Adipocyte (in vitro differentiated cells): ENCODE data around the gene DEDD2.

Experiments
- DNase-seq: peaks from one replicate; pipeline ENCODE4 v3.0.0-alpha.2; 2015; ENCODE audit warnings: low read depth
- H3K27me3 ChIP-seq: replicated peaks from 2 replicates; pipeline ENCODE4 v1.7.0; 2013; ENCODE audit warnings: mild to moderate bottlenecking, low read length, moderate library complexity; ENCODE audit not compliant: control insufficient read depth, insufficient read depth
- H3K36me3 ChIP-seq: 2 replicates; pipeline ENCODE4 v1.7.0; 2013; ENCODE audit warnings: low read length, mild to moderate bottlenecking, moderate library complexity; ENCODE audit not compliant: control insufficient read depth, insufficient read depth, severe bottlenecking
- H3K4me1 ChIP-seq: 2 replicates; pipeline ENCODE4 v1.7.0; 2013; ENCODE audit warnings: mild to moderate bottlenecking, low read length, moderate library complexity; ENCODE audit not compliant: control insufficient read depth, insufficient read depth
- H3K4me3 ChIP-seq: 2 replicates; pipeline ENCODE4 v1.7.0; 2013; ENCODE audit warnings: mild to moderate bottlenecking, low read length, moderate library complexity
- H3K9ac ChIP-seq: 2 replicates; pipeline ENCODE4 v1.7.0; 2013; ENCODE audit warnings: mild to moderate bottlenecking, low read length, moderate library complexity
- H3K9me3 ChIP-seq: 2 replicates; pipeline ENCODE4 v1.7.0; 2013; ENCODE audit warnings: mild to moderate bottlenecking, low read length, moderate library complexity; ENCODE audit not compliant: control insufficient read depth

DEDD2 gene

DNA sequence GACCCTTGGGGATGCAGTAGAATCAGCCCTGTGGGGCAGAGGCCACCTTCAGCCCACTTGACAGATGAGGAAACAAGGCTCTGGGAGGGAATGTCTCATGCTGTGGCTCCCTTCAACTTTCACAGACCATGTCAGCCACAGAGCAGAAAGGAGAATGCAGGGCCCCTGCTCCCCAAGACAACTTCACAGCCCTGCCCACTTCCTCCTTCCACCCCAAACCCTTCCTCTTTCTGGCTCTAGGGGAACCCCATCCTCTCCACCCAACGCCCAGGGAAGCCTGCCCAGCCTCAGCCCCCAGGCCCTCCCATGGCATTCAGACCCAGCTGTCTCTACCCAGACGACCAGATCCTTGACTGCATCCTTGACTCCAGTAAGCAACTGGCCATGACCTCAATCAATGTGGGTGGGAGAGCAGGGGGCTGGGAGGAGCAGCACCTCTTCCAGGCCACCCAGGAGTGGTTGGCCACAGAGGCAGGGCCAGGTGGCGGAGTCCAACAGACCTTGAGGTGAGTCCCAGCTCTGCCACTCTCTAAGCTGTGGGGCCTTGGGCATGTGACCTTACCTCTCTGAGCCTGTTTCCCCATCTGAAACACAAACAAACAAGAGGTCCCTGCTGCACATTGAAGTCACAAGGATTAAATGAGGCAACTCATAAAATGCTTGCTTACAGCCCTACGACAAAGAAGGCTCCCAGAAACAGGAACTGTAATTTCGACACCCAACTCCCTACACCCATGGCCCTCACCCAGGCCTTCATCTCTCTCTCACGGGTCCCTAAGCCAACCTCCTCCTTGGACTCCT is 15.8 kb downstream of the DEDD2 start:
- peaks cover 41% of the 10 kb centered on the region for H3K36me3 ChIP-seq
- H3K4me3 ChIP-seq = no peak overlapping the region
- H3K9me3 ChIP-seq = no peaks in the 10 kb centered on the region
- H3K4me1 ChIP-seq = peaks cover 12% of the 10 kb centered on the region
- DNase-seq = no peak
- no peaks in the 10 kb centered on the region for H3K27me3 ChIP-seq
- H3K9ac ChIP-seq = no peak overlapping the region

DNA sequence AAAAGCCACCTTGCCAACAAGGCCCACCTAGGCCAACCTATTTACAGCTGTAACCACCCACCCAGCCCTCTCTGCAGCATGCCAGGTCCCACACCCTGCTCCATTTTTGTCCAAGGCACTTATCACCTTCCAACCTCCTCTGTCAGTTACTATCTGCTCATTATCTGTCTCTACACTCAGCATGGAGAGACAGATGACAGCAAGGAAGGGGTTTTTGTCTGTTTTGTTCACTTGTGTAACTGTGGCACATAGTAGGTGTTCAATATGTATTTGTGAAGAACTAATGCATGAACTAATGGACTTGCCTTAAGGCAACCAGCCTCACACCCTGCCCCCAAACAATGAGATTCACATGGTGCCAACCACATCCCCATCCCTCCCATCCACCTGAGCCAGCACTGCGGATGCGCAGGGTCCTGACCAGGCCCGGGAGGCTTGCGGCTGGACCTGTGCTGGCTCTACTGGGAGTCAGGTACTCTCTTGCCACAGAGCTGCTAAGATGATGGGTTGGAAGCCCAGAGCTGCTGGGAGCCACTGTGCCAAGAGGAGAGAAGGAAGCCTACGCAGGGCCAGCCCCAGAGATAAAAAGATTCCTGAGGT is 17.3 kb downstream of the DEDD2 start:
- DNase-seq = no peak
- Histone ChIP-seq H3K36me3 (peaks cover 41% of the 10 kb centered on the region), H3K9ac (no peak overlapping the region), H3K4me1 (peaks cover 12% of the 10 kb centered on the region), H3K9me3 (no peaks in the 10 kb centered on the region), H3K4me3 (no peak overlapping the region), H3K27me3 (no peaks in the 10 kb centered on the region)

DNA sequence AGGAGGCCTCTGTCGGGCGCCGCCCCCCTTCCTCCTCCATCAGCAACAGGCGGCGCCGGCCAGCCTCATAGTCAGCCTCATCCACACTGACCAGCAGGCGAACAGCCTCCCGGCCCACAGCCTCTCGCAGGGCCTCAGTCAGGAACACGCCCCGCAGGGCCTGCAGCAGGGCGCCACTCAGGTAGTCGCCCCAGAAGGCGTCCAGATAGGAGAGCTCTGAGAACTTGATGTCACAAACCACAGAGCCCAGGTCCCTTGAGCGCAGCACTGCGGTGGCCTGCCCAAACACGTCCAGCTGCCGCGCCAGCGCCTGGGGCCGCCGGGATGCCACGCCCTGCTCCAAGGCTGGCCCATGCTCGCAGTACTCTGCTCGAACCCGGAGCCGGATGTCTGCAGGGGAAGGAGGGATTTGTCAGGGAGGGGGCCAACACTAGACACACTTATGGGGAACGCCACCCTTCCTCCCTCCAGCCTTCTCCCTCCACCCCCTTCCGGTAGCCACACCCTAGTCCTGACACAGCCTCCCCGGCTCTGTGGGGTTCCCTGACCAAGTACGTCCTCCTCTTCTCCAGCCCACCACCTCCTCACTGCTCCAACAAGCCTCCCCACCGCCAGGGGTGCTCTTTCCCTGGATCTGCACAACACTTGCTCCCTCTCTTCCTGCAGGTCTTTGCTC is 17.9 kb downstream of the DEDD2 start:
- DNase-seq = no peak
- H3K36me3 ChIP-seq = peaks cover 38% of the 10 kb centered on the region
- H3K4me3 ChIP-seq = no peak overlapping the region
- no peaks in the 10 kb centered on the region for H3K9me3 ChIP-seq
- no peaks in the 10 kb centered on the region for H3K27me3 ChIP-seq
- H3K4me1 ChIP-seq = peaks cover 12% of the 10 kb centered on the region
- H3K9ac ChIP-seq = no peak overlapping the region

DNA sequence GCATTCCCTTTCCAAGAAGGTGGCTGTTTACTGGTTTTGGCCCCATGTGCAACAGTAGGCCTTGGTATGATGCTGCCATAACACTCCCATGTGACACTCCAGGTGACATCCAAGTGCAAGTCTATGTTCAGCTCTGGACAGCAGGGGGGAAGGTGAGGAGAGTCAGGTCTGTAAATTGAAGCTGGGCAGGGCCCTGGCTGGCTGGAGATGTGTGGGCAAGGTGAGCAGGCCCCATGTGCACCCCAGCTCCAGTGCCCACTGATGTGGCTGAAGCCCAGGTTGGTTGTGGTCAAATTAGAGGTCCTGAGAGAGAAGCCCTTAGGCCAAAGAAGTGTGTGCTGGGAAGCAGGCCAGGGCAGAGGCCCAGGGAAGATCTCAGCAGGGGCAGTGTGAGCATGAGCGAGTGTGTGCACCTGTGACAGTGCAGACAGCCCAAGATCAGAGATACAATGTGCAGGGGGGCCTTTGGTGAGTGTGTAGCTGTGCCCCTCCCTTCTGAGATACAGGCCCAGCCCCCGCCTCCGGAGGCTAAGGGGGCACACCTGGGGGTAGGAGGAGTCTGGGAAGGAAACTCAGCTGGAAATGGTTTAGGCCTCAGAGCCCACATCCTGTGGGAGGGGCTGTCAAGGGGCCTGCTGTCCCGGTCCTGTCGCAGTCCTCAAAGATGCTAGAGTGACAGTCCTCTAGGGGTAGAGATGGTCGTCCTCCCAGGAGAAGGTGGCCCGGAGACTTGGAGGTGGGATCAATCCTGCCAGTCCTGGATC is 18.6 kb downstream of the DEDD2 start:
- H3K4me1 ChIP-seq = peaks cover 12% of the 10 kb centered on the region
- no peaks in the 10 kb centered on the region for H3K9me3 ChIP-seq
- H3K9ac ChIP-seq = no peak overlapping the region
- H3K4me3 ChIP-seq = no peak overlapping the region
- no peaks in the 10 kb centered on the region for H3K27me3 ChIP-seq
- peaks cover 32% of the 10 kb centered on the region for H3K36me3 ChIP-seq
- DNase-seq = no peak

DNA sequence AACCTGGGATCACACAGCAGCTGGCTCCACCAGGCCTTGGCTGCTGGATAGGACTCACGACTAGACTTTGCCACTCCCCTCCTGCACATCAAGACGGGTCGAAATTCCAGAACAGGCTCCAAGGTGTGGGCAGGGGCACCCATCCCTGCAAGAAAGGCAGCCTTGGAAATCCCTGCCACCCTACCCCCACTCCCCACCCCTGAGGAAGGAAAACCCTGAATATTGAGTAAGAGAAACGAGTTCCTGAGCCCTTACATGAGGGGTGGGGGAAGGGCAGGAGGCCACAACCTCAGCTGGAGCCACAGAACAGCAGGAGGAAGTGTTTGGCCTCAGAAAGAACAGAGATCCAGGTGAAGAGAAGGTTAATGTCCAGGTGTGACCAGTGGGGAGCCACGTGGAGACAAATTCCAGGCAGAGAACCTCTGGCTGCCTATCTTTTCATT is 20.1 kb downstream of the DEDD2 start:
- H3K4me3 ChIP-seq = no peak overlapping the region
- DNase-seq = no peak
- H3K9ac ChIP-seq = no peak overlapping the region
- H3K4me1 ChIP-seq = peaks cover 12% of the 10 kb centered on the region
- H3K36me3 ChIP-seq = peaks cover 21% of the 10 kb centered on the region
- peaks cover 6% of the 10 kb centered on the region for H3K9me3 ChIP-seq
- H3K27me3 ChIP-seq = no peaks in the 10 kb centered on the region

DNA sequence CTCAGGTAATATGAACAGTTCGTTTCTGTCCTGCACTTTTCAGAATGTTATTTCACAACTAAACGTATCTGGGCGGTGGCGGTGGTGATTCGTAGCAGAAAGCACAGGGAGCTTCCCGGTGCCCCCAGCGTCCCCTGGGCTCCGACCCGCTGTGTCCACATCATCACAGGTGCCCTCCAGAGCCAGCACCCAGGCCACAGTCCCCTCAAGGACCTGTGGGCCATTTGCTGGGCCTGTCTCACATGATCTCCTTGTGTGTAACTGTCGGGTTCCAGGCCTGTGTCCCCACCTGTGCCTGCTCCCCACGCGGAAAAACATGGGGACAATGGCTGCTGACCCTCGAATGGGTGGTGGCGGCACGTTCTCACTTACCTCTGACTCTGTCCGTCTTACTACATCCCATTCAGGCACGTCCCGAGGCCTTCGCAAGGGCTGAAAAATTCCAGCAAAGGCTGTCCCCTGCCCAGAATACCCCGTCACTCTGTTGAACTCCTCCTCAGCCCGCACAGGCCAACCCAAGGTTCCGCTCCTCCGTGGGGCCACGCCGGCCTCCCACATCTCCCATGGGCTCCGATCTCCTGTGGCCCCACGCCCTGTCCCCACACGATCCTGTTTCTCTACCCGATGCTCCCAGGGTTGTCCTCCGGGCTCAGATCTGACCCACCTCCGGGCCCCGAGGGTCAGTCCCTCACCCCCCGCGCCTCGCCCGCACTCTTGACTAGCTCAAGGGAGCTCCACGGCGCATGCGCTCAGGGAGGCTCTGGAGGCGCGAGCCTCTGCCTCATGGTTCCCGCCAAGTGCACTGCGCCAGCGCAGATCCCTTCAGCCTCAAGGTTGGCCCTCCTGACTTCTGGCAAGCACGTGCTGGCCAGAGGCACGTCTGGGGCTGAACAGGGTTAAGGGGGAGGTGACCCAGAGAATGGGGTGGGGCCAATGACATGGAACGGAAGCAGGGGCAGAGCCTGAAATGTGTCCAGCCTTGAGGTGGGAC is 21.2 kb downstream of the DEDD2 start:
- Histone ChIP-seq H3K4me3 (no peak overlapping the region), H3K4me1 (peaks cover 9% of the 10 kb centered on the region), H3K36me3 (peaks cover 14% of the 10 kb centered on the region), H3K27me3 (no peaks in the 10 kb centered on the region), H3K9ac (no peak overlapping the region), H3K9me3 (peaks cover 6% of the 10 kb centered on the region)
- DNase-seq = no peak

DNA sequence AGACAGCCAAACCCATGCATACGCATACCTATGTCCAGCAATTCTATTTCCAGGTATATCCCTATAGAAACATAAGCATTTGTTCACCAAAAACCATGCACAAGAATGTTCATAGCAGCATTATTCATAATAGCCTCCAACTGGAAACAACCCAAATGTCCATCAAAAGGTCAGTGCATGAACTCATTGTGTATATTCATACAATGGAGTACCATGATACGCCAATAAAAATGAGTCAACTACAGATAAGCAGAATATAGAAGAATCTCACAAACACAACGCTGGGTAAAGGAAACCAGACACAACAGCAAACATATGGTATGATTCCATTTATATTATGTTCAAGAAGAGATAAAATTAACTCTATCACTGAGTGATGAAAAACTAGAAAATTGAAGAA is 23.8 kb downstream of the DEDD2 start:
- no peaks in the 10 kb centered on the region for H3K27me3 ChIP-seq
- peaks cover 3% of the 10 kb centered on the region for H3K36me3 ChIP-seq
- H3K9ac ChIP-seq = no peak overlapping the region
- no peak for DNase-seq
- no peak overlapping the region for H3K4me3 ChIP-seq
- H3K4me1 ChIP-seq = peaks cover 9% of the 10 kb centered on the region
- H3K9me3 ChIP-seq = peaks cover 6% of the 10 kb centered on the region

DNA sequence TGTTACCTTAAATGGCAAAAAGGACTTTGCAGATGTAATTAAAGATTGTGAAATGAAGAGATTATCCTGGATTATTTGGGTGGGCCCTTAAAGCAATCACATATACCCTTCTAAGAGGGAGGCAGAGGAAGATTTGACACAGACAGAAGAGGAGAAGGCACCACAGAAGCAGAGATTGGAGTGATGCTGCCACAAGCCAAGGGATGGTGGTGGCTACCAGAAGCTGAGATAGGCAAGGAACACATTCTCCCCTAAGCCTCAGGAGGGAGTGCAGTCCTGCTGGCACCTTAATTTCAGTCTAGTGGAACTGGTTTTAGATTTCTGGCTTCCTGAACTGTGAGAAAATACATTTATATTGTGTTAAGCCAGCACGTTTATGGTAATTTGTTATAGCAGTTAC is 24.2 kb downstream of the DEDD2 start:
- no peaks in the 10 kb centered on the region for H3K27me3 ChIP-seq
- peaks cover 9% of the 10 kb centered on the region for H3K4me1 ChIP-seq
- no peak for DNase-seq
- no peak overlapping the region for H3K4me3 ChIP-seq
- H3K36me3 ChIP-seq = no peaks in the 10 kb centered on the region
- H3K9me3 ChIP-seq = peaks cover 6% of the 10 kb centered on the region
- no peak overlapping the region for H3K9ac ChIP-seq

DNA sequence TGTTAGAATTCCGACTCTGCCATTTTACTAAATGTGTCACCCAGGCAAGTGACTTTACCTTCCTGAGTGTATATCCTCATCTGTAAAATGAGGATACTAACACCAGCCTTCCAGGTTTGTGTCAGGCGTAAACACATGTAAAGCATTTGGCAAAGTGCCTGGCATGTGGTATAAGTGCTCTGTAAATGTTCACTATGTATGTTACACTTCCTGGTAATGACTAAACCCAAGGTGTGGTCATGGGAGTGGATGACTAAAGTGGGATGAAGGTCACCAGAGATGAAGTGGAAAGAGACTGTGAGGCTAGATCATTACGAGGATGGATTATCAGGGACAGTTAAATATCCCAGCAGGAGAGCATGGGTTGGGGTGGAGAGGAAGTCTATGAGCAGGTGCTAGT is 25.6 kb downstream of the DEDD2 start:
- Histone ChIP-seq H3K4me3 (no peak overlapping the region), H3K36me3 (no peaks in the 10 kb centered on the region), H3K4me1 (peaks cover 6% of the 10 kb centered on the region), H3K27me3 (no peaks in the 10 kb centered on the region), H3K9me3 (peaks cover 6% of the 10 kb centered on the region), H3K9ac (no peak overlapping the region)
- DNase-seq = peak; percentile 15

DNA sequence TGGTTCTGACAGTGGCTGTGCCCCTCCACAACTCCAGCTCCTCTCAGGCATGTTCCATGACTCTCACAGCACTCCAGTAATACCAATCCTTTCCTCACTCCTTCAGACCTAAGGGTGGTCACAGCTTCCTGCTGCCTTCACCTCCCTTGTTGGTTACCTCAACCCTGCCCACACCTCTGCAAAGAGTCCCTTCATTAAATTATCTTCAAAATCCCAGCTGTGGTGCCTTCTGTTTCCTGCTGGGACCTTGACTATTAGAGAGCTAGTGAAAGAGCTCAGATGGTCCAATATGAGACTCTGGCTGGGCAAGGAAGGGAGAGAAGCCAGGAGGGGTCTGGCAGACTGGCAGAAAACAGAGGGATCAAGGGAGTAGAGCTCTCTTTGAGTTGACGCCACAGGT is 26.1 kb downstream of the DEDD2 start:
- Histone ChIP-seq H3K9ac (no peak overlapping the region), H3K36me3 (no peaks in the 10 kb centered on the region), H3K9me3 (peaks cover 6% of the 10 kb centered on the region), H3K4me1 (peaks cover 6% of the 10 kb centered on the region), H3K27me3 (no peaks in the 10 kb centered on the region), H3K4me3 (no peak overlapping the region)
- no peak for DNase-seq
